GM19023 (cell line): ENCODE measurements around the gene PCDHGB3.
A peak's percentile ranks its signal among the peaks of the same experiment; 100 is the strongest.

Experiments
- ATAC-seq: cut with Tn5 transposase; IDR thresholded peaks from one replicate; pipeline ENCODE4 v1.9.1; 2021; ENCODE audit warnings: mild to moderate bottlenecking, moderate library complexity; ENCODE audit not compliant: unreplicated experiment

The PCDHGB3 gene

GRCh38 chr5:141417494-141418172, 47.6 kb downstream of the PCDHGB3 start, which contains the start of gene PCDHGB7:
PCDHGB7 (plus strand) TSS chr5:141417677; CDS start chr5:141417860, 183 bp downstream.
- peak; percentile 73 for ATAC-seq

GRCh38 chr5:141419074-141419880, 49.2 kb downstream of the PCDHGB3 start:
- no peak for ATAC-seq

- ATAC-seq: peak; percentile 46
Observed at GRCh38 chr5:141420855-141421488, 50.9 kb downstream of the PCDHGB3 start, which contains the start of gene PCDHGA11. PCDHGA11 (plus strand) TSS chr5:141421051; CDS start chr5:141421228, 177 bp downstream.

- no peak for ATAC-seq
Observed at GRCh38 chr5:141421489-141421855, 51.4 kb downstream of the PCDHGB3 start.
